HCT116 (cell line): ENCODE measurements around the gene MEPCE. TPM values are rescaled to one million over a fixed set of nuclear protein-coding genes. Genes with fewer than 3 reads are reported as not detected.

ENCODE experiments used
- ATAC-seq: fragments of 200-7000 bp; cut with Tn5 transposase; 2 replicates; pipeline ENCODE4 v1.9.1; 2020; ENCODE audit warnings: mild to moderate bottlenecking, moderate library complexity
- BruUV-seq: library from RNA; stranded (reverse); fragments of 400-500 nt; replicated peaks from 2 replicates; lab custom pipeline; 2021; lab: Mats Ljungman, UMichigan
- CTCF ChIA-PET: fragments of 300-600 bp; sonication (Branson Sonifier 250); formaldehyde crosslinking; loops from one replicate; lab custom pipeline; 2021; ENCODE audit warnings: antibody characterized with exemption; lab: Charles Lee
- POLR2A ChIA-PET: fragments of 300-600, 350-600 bp; sonication (Branson Sonifier 250); formaldehyde crosslinking; loops from one replicate; lab custom pipeline; 2021; ENCODE audit warnings: antibody characterized with exemption; lab: Charles Lee
- RAD21 ChIA-PET, 2 experiments: fragments of 300-600 bp; sonication (Branson Sonifier 250); formaldehyde crosslinking; loops; one replicate each; lab custom pipeline; 2023; ENCODE audit warnings: low total read pairs in 2 of 2; ENCODE audit not compliant: uncharacterized antibody in 2 of 2, unreplicated experiment in 2 of 2, low non-redundant PET in 1 of 2; lab: Charles Lee
- DNase-seq: peaks from one replicate; pipeline ENCODE4 v3.0.0-alpha.2; 2010; ENCODE audit warnings: low read depth, low spot score
- H2AFZ ChIP-seq: fragments of 200-600 bp; shearing (Covaris generic), sonication (generic); 2 replicates; pipeline ENCODE4 v1.6.1; 2017; ENCODE audit warnings: low read depth, mixed run types, mixed read lengths, antibody characterized with exemption, low read length; ENCODE audit not compliant: poor library complexity, severe bottlenecking
- H3K27ac ChIP-seq: 2 replicates; pipeline ENCODE4 v1.5.1; 2012; ENCODE audit warnings: low read depth, low read length
- H3K27me3 ChIP-seq: fragments of 200-600 bp; sonication (generic); 2 replicates; pipeline ENCODE4 v1.6.1; 2016; ENCODE audit warnings: mixed run types, low read length, mixed read lengths; ENCODE audit not compliant: insufficient read depth
- H3K36me3 ChIP-seq, 2 experiments: fragments of 200-500 bp in 1 of 2; fragments of 200-600 bp in 1 of 2; sonication (Bioruptor generic) in 1 of 2; sonication (generic) in 1 of 2; 2 replicates each; pipeline versions ENCODE4 v1.5.1 to v1.6.1; 2014 to 2016; ENCODE audit warnings: low read length in 2 of 2, inconsistent platforms in 1 of 2, mixed read lengths in 1 of 2, mixed run types in 1 of 2; ENCODE audit not compliant: insufficient read depth in 2 of 2, control insufficient read depth in 1 of 2
- H3K4me1 ChIP-seq, 2 experiments: fragments of 200-600 bp in 1 of 2; sonication (generic) in 1 of 2; 2 replicates each; pipeline versions ENCODE4 v1.5.1 to v1.6.1; 2012 to 2017; ENCODE audit warnings: low read length in 2 of 2, inconsistent platforms in 1 of 2, mild to moderate bottlenecking in 1 of 2, mixed read lengths in 1 of 2, mixed run types in 1 of 2, moderate library complexity in 1 of 2; ENCODE audit not compliant: insufficient read depth in 2 of 2, control insufficient read depth in 1 of 2
- H3K4me2 ChIP-seq: fragments of 200-600 bp; sonication (generic); 2 replicates; pipeline ENCODE4 v1.6.1; 2017; ENCODE audit warnings: mixed run types, low read length, mixed read lengths
- H3K4me3 ChIP-seq, 2 experiments: fragments of 200-600 bp in 1 of 2; sonication (generic) in 1 of 2; replicated peaks in 1 of 2; 2 replicates each; pipeline ENCODE4 v1.5.1; 2011 to 2016; ENCODE audit warnings: low read length in 2 of 2, control low read depth in 1 of 2, low read depth in 1 of 2, mild to moderate bottlenecking in 1 of 2, mixed read lengths in 1 of 2, mixed run types in 1 of 2
- H3K79me2 ChIP-seq: fragments of 200-600 bp; sonication (generic); 2 replicates; pipeline ENCODE4 v1.6.1; 2017; ENCODE audit warnings: mild to moderate bottlenecking, mixed run types, low read length, moderate library complexity, mixed read lengths; ENCODE audit not compliant: insufficient read depth
- H3K9ac ChIP-seq: fragments of 200-600 bp; sonication (generic); 2 replicates; pipeline ENCODE4 v1.6.1; 2016; ENCODE audit warnings: low read length, mixed read lengths
- H3K9me2 ChIP-seq: fragments of 200-600 bp; sonication (generic), shearing (Covaris generic); 2 replicates; pipeline ENCODE4 v1.6.1; 2017; ENCODE audit warnings: mixed run types, mild to moderate bottlenecking, moderate library complexity; ENCODE audit not compliant: insufficient read depth
- H3K9me3 ChIP-seq, 2 experiments: fragments of 200-500 bp in 1 of 2; fragments of 200-600 bp in 1 of 2; sonication (Bioruptor generic) in 1 of 2; sonication (generic) in 1 of 2; 2 replicates each; pipeline ENCODE4 v1.6.1; 2014 to 2017; ENCODE audit warnings: low read length in 2 of 2, mixed read lengths in 2 of 2, inconsistent platforms in 1 of 2, low read depth in 1 of 2, mild to moderate bottlenecking in 1 of 2, mixed run types in 1 of 2, moderate library complexity in 1 of 2; ENCODE audit not compliant: control insufficient read depth in 1 of 2, insufficient read depth in 1 of 2
- H4K20me1 ChIP-seq: fragments of 200-600 bp; sonication (generic), shearing (Covaris generic); 2 replicates; pipeline ENCODE4 v1.6.1; 2017; ENCODE audit warnings: mixed run types, mild to moderate bottlenecking, moderate library complexity; ENCODE audit not compliant: insufficient read depth
- CEBPB ChIP-seq: IDR thresholded peaks from 2 replicates; pipeline ENCODE4 v1.6.1; 2012; ENCODE audit warnings: low read depth
- CTCF ChIP-seq, 3 experiments: fragments of 200-600 bp in 1 of 3; sonication (generic) in 1 of 3; IDR thresholded peaks in 2 of 3; conservative IDR thresholded peaks in 1 of 3; 2 replicates each; pipeline ENCODE4 v1.5.1; 2012 to 2017; ENCODE audit warnings: low read depth in 2 of 3, low read length in 2 of 3, antibody characterized with exemption in 1 of 3, borderline replicate concordance in 1 of 3, control low read depth in 1 of 3, mild to moderate bottlenecking in 1 of 3, mixed read lengths in 1 of 3, mixed run types in 1 of 3, moderate library complexity in 1 of 3; ENCODE audit not compliant: insufficient read depth in 1 of 3
- EGR1 ChIP-seq: IDR thresholded peaks from 2 replicates; pipeline ENCODE4 v1.6.1; 2012; ENCODE audit warnings: low read depth
- ELF1 ChIP-seq: IDR thresholded peaks from 2 replicates; pipeline ENCODE4 v1.6.1; 2012; ENCODE audit warnings: low read depth, borderline replicate concordance
- EZH2phosphoT487 ChIP-seq: fragments of 200-600 bp; IDR thresholded peaks from 2 replicates; pipeline ENCODE4 v1.6.1; 2018; ENCODE audit warnings: antibody characterized with exemption, borderline replicate concordance
- FOSL1 ChIP-seq: IDR thresholded peaks from 2 replicates; pipeline ENCODE4 v1.6.1; 2012; ENCODE audit warnings: low read depth
- JUND ChIP-seq: IDR thresholded peaks from 2 replicates; pipeline ENCODE4 v1.6.1; 2012
- POLR2A ChIP-seq: IDR thresholded peaks from 2 replicates; pipeline ENCODE4 v1.7.0; 2011; ENCODE audit warnings: borderline replicate concordance; ENCODE audit not compliant: insufficient read depth, insufficient read length; ENCODE audit errors: extremely low read depth
- SIN3A ChIP-seq: IDR thresholded peaks from 2 replicates; pipeline ENCODE4 v1.6.1; 2012; ENCODE audit warnings: low read depth
- SP1 ChIP-seq: IDR thresholded peaks from 2 replicates; pipeline ENCODE4 v1.6.1; 2012; ENCODE audit warnings: low read depth
- TCF7L2 ChIP-seq: IDR thresholded peaks from 2 replicates; pipeline ENCODE4 v1.7.0; 2011; ENCODE audit warnings: borderline replicate concordance, inconsistent platforms; ENCODE audit not compliant: insufficient read depth, insufficient read length; ENCODE audit errors: extremely low read depth
- YY1 ChIP-seq: IDR thresholded peaks from 2 replicates; pipeline ENCODE4 v1.6.1; 2011; ENCODE audit warnings: low read length, low read depth, moderate library complexity, mild to moderate bottlenecking; ENCODE audit not compliant: insufficient replicate concordance; ENCODE audit errors: extremely low read depth
- ZBTB33 ChIP-seq: IDR thresholded peaks from 2 replicates; pipeline ENCODE4 v1.6.1; 2011; ENCODE audit warnings: mild to moderate bottlenecking, low read length, moderate library complexity; ENCODE audit not compliant: insufficient replicate concordance; ENCODE audit errors: extremely low read depth
- ZFX ChIP-seq: fragments of 450-650 bp; IDR thresholded peaks from 2 replicates; pipeline ENCODE4 v1.6.1; 2017
- ZNF274 ChIP-seq: fragments of 200-500 bp; sonication (Bioruptor generic); IDR thresholded peaks from 2 replicates; pipeline ENCODE4 v1.6.1; 2014; ENCODE audit warnings: mild to moderate bottlenecking, low read depth, low read length, inconsistent platforms
- intact Hi-C: fragments of 100-400 bp; cut with micrococcal nuclease; formaldehyde crosslinking; loops from 2 replicates; pipeline ENCODE4 v1.10.0; 2022
- total RNA-seq: library from RNA; stranded (reverse); gene quantifications from one replicate; pipeline ENCODE4 v1.2.1, GENCODE V29; 2021; ENCODE audit not compliant: unreplicated experiment
- TF ChIP-seq, protein P1 (sequence below): IDR thresholded peaks from 2 replicates; pipeline ENCODE4 v1.6.1; 2012
- TF ChIP-seq, protein P2 (sequence below): IDR thresholded peaks from 2 replicates; pipeline ENCODE4 v1.6.1; 2012

The MEPCE gene
- total RNA-seq, 1 experiment from 2014 or later = 44.4 TPM

DNA sequence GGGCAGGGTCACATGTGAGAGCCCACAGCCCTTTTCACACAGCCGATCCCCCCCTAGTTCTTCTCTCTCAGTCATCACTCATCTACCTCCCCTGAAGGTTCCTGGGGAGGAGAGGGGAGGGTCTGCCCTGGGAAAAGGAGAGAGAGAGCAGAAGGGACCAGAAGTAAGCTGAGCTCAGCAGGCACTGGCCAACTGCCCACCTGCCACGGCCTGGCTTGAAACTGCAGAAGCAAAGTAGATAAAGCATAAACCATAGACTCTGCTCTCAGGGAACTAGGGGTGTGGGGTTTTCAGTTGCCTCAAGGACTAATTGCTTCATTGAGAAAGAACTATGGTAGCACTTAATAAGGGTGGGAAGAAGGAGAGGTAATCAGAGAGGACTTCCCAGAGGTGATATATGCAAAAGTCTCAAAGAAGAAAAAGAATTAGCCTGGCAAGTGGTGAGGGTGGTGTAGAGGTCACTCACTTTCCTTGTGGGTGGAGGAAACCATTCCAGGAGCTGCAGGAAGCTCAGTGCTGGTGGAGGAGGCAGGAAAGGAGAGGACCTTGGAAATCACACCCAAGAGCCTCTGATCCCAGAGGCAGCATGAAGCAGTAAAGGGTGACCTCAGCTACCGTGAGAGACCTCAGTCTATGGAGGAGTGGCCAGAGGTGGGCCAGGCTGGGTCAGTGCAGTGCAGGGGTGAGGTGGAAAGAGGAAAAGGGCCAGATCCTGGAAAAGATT, 39.2 kb upstream of the MEPCE start:
- no peak overlapping the region for H3K9ac ChIP-seq
- TF ChIP-seq YY1 = no peak
- no peak for TF ChIP-seq CEBPB
- no peak for TF ChIP-seq SIN3A
- no peak for TF ChIP-seq FOSL1
- TF ChIP-seq ZFX = no peak
- no peak for TF ChIP-seq ZNF274
- no peak for TF ChIP-seq ZBTB33
- no peak for TF ChIP-seq JUND
- TF ChIP-seq EZH2phosphoT487 = no peak
- no peak for TF ChIP-seq TCF7L2
- no peak for TF ChIP-seq SP1
- TF ChIP-seq, protein P1, sequence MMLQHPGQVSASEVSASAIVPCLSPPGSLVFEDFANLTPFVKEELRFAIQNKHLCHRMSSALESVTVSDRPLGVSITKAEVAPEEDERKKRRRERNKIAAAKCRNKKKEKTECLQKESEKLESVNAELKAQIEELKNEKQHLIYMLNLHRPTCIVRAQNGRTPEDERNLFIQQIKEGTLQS = no peak
- TF ChIP-seq, protein P2, sequence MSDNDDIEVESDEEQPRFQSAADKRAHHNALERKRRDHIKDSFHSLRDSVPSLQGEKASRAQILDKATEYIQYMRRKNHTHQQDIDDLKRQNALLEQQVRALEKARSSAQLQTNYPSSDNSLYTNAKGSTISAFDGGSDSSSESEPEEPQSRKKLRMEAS = no peak
- no peak for TF ChIP-seq POLR2A
- TF ChIP-seq ELF1 = no peak
- TF ChIP-seq CTCF (IDR thresholded peaks at IDR 0.05 in 2 of 3, conservative IDR thresholded peaks at IDR 0.05 in 1 of 3; ENCODE audit: borderline replicate concordance in 1 of 3, insufficient read depth in 1 of 3, low read depth in 2 of 3, low read length in 2 of 3) = no peak
- TF ChIP-seq EGR1 = no peak
- intact Hi-C loops = no loop called here

More for the DNA sequence above, 39.2 kb upstream of the MEPCE start:
- H3K4me1 ChIP-seq = no peaks in the 10 kb centered on the region
- no peak overlapping the region for H3K27ac ChIP-seq
- H3K4me2 ChIP-seq = no peak overlapping the region
- H2AFZ ChIP-seq = no peak overlapping the region
- POLR2A ChIA-PET = no interaction called here
- no peaks in the 10 kb centered on the region for H3K36me3 ChIP-seq
- H3K9me3 ChIP-seq = no peaks in the 10 kb centered on the region
- ATAC-seq (no peak), DNase-seq (no peak)
- H3K27me3 ChIP-seq = no peaks in the 10 kb centered on the region
- H3K9me2 ChIP-seq = no peaks in the 10 kb centered on the region
- CTCF ChIA-PET = no interaction called here
- no TSS peak for BruUV-seq
- H4K20me1 ChIP-seq = no peaks in the 10 kb centered on the region
- no peak overlapping the region for H3K4me3 ChIP-seq
- no peaks in the 10 kb centered on the region for H3K79me2 ChIP-seq
- RAD21 ChIA-PET = no interaction called here
